Left lung (tissue), 10 donors: ENCODE results near the gene THAP9. TPM values are rescaled to one million over a fixed set of nuclear protein-coding genes. Genes with fewer than 3 reads are reported as not detected.
A peak's percentile ranks its signal among the peaks of the same experiment; 100 is the strongest.

Experiments
- ATAC-seq: fragments of 200-7000 bp; cut with Tn5 transposase; one replicate; pipeline ENCODE4 v1.9.1; 2020; ENCODE audit warnings: moderate library complexity
- DNase-seq, 4 donors: peaks; one replicate each; pipeline ENCODE4 v3.0.0-alpha.2; 2013 to 2020
- H3K27ac ChIP-seq, 2 donors: fragments of 200-600 bp; sonication (generic) in 1 of 2; one replicate each; pipeline versions ENCODE4 v1.5.0 to v1.8.0; 2020 to 2021
- H3K27me3 ChIP-seq, 2 donors: fragments of 200-600 bp; sonication (generic) in 1 of 2; one replicate each; pipeline versions ENCODE4 v1.5.0 to v1.8.0; 2020 to 2021
- H3K36me3 ChIP-seq, 2 donors: fragments of 200-600 bp; sonication (generic) in 1 of 2; one replicate each; pipeline versions ENCODE4 v1.5.0 to v1.8.0; 2020 to 2021
- H3K4me1 ChIP-seq, 2 donors: fragments of 200-600 bp; one replicate each; pipeline ENCODE4 v1.8.0; 2021
- H3K4me3 ChIP-seq, 2 donors: fragments of 200-600 bp; sonication (generic) in 1 of 2; one replicate each; pipeline versions ENCODE4 v1.5.0 to v1.8.0; 2020 to 2021; ENCODE audit warnings: mild to moderate bottlenecking in 1 of 2
- H3K9me3 ChIP-seq, 2 donors: fragments of 200-600 bp; sonication (generic) in 1 of 2; one replicate each; pipeline versions ENCODE4 v1.5.0 to v1.8.0; 2020 to 2021
- intact Hi-C, 2 donors: fragments of 100-400 bp; cut with DNase I; formaldehyde crosslinking; loops; one replicate each; pipeline versions ENCODE4 v1.11.2 to v1.14.2; 2022
- polyA plus RNA-seq, 6 donors: library from polyadenylated mRNA; unstranded; fragments of 120-200 nt; gene quantifications; one replicate each; pipeline ENCODE4 v1.2.1, GENCODE V29; 2013; ENCODE audit not compliant: insufficient read length in 6 of 6
- total RNA-seq, 2 donors: library from RNA; stranded (reverse); fragmentation: NEBNext Ultra II Directional; extraction: Animal tissue kit (Norgen Biotek cat#: 25700); gene quantifications; one replicate each; pipeline ENCODE4 v1.2.1, GENCODE V29; 2021
- TF ChIP-seq, protein P1 (sequence below), 2 donors: fragments of 200-600 bp; sonication (generic) in 1 of 2; IDR thresholded peaks; one replicate each; pipeline versions ENCODE4 v1.5.0 to v1.8.0; 2021; ENCODE audit warnings: antibody characterized with exemption in 2 of 2
- donor health status: DM: no; HTN: yes; CAD: no.
- donor health status: DM: no; HTN: no; CAD: no.

THAP9 gene
- total and polyA plus RNA-seq, 8 donors, result 2.1 to 13.2 (median 11.5) TPM

DNA sequence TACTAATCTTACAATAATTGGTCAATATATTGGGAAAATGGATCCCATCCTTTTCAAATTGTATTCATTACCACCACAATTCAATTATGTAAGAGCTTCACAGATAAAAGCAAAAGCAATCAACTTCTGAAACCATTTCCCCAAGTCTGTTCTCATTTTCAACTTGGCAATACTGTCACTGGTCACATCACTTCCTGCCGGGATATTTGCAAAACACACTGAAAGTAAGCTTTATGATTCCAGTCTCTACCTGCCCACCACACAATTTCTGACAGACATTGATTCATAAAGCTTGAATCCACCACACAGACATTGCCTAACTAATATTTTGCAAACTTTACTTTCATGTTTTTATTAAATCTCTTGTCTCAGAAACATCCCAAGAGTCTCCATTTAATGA is 56.5 kb downstream of the THAP9 start:
- intact Hi-C loops, result no loop called here
- TF ChIP-seq, protein P1, sequence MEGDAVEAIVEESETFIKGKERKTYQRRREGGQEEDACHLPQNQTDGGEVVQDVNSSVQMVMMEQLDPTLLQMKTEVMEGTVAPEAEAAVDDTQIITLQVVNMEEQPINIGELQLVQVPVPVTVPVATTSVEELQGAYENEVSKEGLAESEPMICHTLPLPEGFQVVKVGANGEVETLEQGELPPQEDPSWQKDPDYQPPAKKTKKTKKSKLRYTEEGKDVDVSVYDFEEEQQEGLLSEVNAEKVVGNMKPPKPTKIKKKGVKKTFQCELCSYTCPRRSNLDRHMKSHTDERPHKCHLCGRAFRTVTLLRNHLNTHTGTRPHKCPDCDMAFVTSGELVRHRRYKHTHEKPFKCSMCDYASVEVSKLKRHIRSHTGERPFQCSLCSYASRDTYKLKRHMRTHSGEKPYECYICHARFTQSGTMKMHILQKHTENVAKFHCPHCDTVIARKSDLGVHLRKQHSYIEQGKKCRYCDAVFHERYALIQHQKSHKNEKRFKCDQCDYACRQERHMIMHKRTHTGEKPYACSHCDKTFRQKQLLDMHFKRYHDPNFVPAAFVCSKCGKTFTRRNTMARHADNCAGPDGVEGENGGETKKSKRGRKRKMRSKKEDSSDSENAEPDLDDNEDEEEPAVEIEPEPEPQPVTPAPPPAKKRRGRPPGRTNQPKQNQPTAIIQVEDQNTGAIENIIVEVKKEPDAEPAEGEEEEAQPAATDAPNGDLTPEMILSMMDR (IDR thresholded peaks at IDR 0.05), result no peak
- ATAC-seq (no peak), DNase-seq (no peak)
- Histone ChIP-seq H3K4me3 (no peak overlapping the region), H3K27me3 (no peaks in the 10 kb centered on the region), H3K4me1 (no peaks in the 10 kb centered on the region), H3K36me3 (peaks cover 0 to 23% of the 10 kb centered on the region in 2 donors), H3K27ac (peak overlapping the region in 1 of 2 donors; percentile 37), H3K9me3 (no peaks in the 10 kb centered on the region)

DNA sequence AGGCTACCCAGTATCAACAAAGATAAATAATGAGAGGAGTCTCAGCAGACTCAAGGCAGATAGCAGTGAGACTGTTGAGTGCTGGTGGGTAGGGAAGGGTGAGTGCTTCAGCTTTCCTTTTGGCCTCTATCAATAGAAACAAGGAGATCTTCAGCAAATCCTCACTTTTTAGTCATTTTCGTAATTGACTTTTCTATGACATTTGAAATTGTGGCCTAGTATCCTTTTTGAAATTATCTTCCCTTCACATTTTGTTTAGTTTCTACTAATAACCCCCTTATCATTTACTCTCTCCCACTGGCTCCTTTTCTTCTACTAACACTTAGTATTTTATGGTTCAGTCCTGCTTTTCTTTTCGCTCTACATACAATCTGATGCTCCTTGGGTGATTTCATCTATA is 65.2 kb downstream of the THAP9 start:
- intact Hi-C loops, result no loop called here
- no peak for ATAC-seq
- H3K4me1 ChIP-seq, result no peaks in the 10 kb centered on the region
- TF ChIP-seq, protein P1 (IDR thresholded peaks at IDR 0.05), result no peak
- H3K4me3 ChIP-seq, result no peak overlapping the region
- no peaks in the 10 kb centered on the region for H3K27me3 ChIP-seq
- H3K36me3 ChIP-seq, result peaks cover 0 to 59% of the 10 kb centered on the region in 2 donors
- DNase-seq, result no peak
- no peaks in the 10 kb centered on the region for H3K9me3 ChIP-seq
- no peak overlapping the region for H3K27ac ChIP-seq

DNA sequence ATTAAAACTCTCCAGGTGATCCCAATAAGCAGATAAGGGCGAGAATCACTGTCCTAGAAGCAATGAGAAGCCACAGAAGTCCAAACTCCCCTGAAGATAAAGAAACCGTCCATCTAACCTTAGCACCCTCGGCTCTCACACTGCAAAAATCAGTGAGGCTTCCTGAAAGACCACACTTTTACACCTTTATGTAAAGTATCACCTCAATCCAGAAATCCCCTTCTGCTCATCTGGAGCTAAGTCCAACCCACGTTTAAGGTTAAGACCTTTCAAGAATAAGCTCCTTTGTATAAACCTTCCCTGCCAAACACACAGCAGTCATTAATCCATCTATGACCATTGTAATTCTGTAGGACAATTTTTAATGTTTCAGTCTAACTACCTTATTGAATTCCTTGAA is 68.4 kb downstream of the THAP9 start:
- no peak for DNase-seq
- ATAC-seq, result no peak
- Histone ChIP-seq H3K27me3 (no peaks in the 10 kb centered on the region), H3K4me1 (no peaks in the 10 kb centered on the region), H3K4me3 (no peak overlapping the region), H3K36me3 (peaks cover 0 to 47% of the 10 kb centered on the region in 2 donors), H3K9me3 (no peaks in the 10 kb centered on the region), H3K27ac (no peak overlapping the region)
- intact Hi-C loops, result no loop called here
- TF ChIP-seq, protein P1 (IDR thresholded peaks at IDR 0.05), result no peak

DNA sequence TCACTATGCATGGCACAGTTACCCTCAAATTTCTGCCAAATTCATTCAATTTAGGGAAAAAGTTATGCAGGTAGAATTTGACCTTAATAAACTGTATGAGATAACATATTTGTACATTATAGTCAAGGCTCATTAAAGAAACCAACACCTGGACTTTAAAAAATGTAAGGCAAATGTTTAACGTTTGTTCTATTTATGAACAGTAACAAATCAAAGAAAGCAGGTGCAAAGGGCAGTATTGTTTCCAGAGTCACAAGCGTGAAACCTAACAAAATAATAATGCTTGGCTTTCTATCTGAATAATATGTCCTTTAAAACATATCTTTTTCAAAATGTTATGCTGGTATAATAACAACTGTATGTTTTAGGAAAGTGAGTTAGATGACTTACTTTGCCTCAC is 68.9 kb downstream of the THAP9 start:
- Histone ChIP-seq H3K4me1 (no peaks in the 10 kb centered on the region), H3K4me3 (no peak overlapping the region), H3K27me3 (no peaks in the 10 kb centered on the region), H3K9me3 (no peaks in the 10 kb centered on the region), H3K27ac (no peak overlapping the region), H3K36me3 (peaks cover 0 to 45% of the 10 kb centered on the region in 2 donors)
- TF ChIP-seq, protein P1 (IDR thresholded peaks at IDR 0.05), result no peak
- intact Hi-C loops, result no loop called here
- ATAC-seq (no peak), DNase-seq (no peak)

Other genes starting within 250 kb of the THAP9 start
- 10 to 100 TPM; 12.5 to 30.0 TPM for gene SCD5, start 101.9 kb upstream of the THAP9 start, total RNA-seq
- gene SCD5, start 101.9 kb upstream of the THAP9 start, polyA plus RNA-seq, result 10 to 100 TPM; 30.6 to 41.1 (median 36.7) TPM
- 100 to 1,000 TPM; 224 to 278 TPM for gene SEC31A, start 9.6 kb upstream of the THAP9 start, total RNA-seq
- 100 to 1,000 TPM; 221 to 286 (median 251) TPM for gene SEC31A, start 9.6 kb upstream of the THAP9 start, polyA plus RNA-seq
- 10 to 100 TPM; 10.3 to 13.6 TPM for gene LIN54, start 110.1 kb downstream of the THAP9 start, total RNA-seq
- 10 to 100 TPM; 13.8 to 17.9 (median 15.6) TPM for gene LIN54, start 110.1 kb downstream of the THAP9 start, polyA plus RNA-seq
- 10 to 100 TPM; 27.8 to 30.9 TPM for gene COPS4, start 134.4 kb downstream of the THAP9 start, total RNA-seq
- 10 to 100 TPM; 64.9 to 77.0 (median 68.3) TPM for gene COPS4, start 134.4 kb downstream of the THAP9 start, polyA plus RNA-seq
- gene PLAC8, start 214.0 kb downstream of the THAP9 start, total RNA-seq, result 10 to 100 TPM; 20.1 to 48.7 TPM
- gene PLAC8, start 214.0 kb downstream of the THAP9 start, polyA plus RNA-seq, result 1 to 10 TPM; 4.2 to 7.9 (median 7.2) TPM